ENCODE results near the gene DPM3. TPM values are rescaled to one million over a fixed set of nuclear protein-coding genes. Genes with fewer than 3 reads are reported as not detected.
"Not testable (repeated sequence)": the region's sequence is repeated elsewhere in the genome, so short reads cannot be mapped to it uniquely, and the experiment has no call there.

DPM3 gene
- total and polyA plus RNA-seq, 3 donors from 2014 or later: 69.9 to 104 (median 77.7) TPM

GRCh38 chr1:155160128-155160527 is 19.8 kb upstream of the DPM3 start:
- Histone ChIP-seq H3K4me3 (no peak overlapping the region), H3K27me3 (no peaks in the 10 kb centered on the region), H3K27ac (no peak overlapping the region), H3K4me1 (no peaks in the 10 kb centered on the region), H3K9me3 (no peaks in the 10 kb centered on the region), H3K36me3 (ENCODE audit: low read depth, missing control alignments) (no peaks in the 10 kb centered on the region)
- no peak for TF ChIP-seq CTCF (IDR thresholded peaks at IDR 0.05)
- TF ChIP-seq POLR2A (IDR thresholded peaks at IDR 0.05): no peak
- intact Hi-C loops (cut with DNase I; ENCODE audit: low total_unique reads): no loop called here
- WGBS, 2 donors: 77 to 82% methylated on average over 8 of the region's 8 CpGs
- DNase-seq: no peak

GRCh38 chr1:155158991-155159390 is 18.7 kb upstream of the DPM3 start:
- no peaks in the 10 kb centered on the region for H3K4me1 ChIP-seq
- TF ChIP-seq CTCF (IDR thresholded peaks at IDR 0.05) (no peak), POLR2A (IDR thresholded peaks at IDR 0.05) (no peak)
- H3K4me3 ChIP-seq: no peak overlapping the region
- WGBS, 2 donors: 80 to 93% methylated on average over 1 of the region's 1 CpG
- intact Hi-C loops (cut with DNase I; ENCODE audit: low total_unique reads): no loop called here
- H3K27me3 ChIP-seq: no peaks in the 10 kb centered on the region
- H3K27ac ChIP-seq: no peak overlapping the region
- DNase-seq: no peak
- H3K36me3 ChIP-seq (ENCODE audit: low read depth, missing control alignments): no peaks in the 10 kb centered on the region
- H3K9me3 ChIP-seq: no peaks in the 10 kb centered on the region

GRCh38 chr1:155155996-155156643 is 15.8 kb upstream of the DPM3 start:
- H3K27me3 ChIP-seq; H3K27ac ChIP-seq; DNase-seq; H3K4me3 ChIP-seq; intact Hi-C loops (cut with DNase I; ENCODE audit: low total_unique reads); H3K9me3 ChIP-seq; H3K4me1 ChIP-seq; H3K36me3 ChIP-seq (ENCODE audit: low read depth, missing control alignments): not testable (repeated sequence)
- 74% methylated on average over 3 of the region's 3 CpGs for WGBS, 2 donors

- 88 to 92% methylated on average over 3 of the region's 3 CpGs for WGBS, 2 donors
- Histone ChIP-seq H3K4me1 (no peaks in the 10 kb centered on the region), H3K27ac (no peak overlapping the region), H3K9me3 (no peaks in the 10 kb centered on the region), H3K27me3 (no peaks in the 10 kb centered on the region), H3K36me3 (ENCODE audit: low read depth, missing control alignments) (no peaks in the 10 kb centered on the region), H3K4me3 (no peak overlapping the region)
- intact Hi-C loops (cut with DNase I; ENCODE audit: low total_unique reads): no loop called here
- DNase-seq: no peak
- no peak for TF ChIP-seq POLR2A (IDR thresholded peaks at IDR 0.05)
- TF ChIP-seq CTCF (IDR thresholded peaks at IDR 0.05): no peak
These were observed 5.2 kb upstream of the DPM3 start for GRCh38 chr1:155145491-155145890.

- no peak overlapping the region for H3K4me3 ChIP-seq
- no peak overlapping the region for H3K27ac ChIP-seq
- intact Hi-C loops (cut with DNase I; ENCODE audit: low total_unique reads): no loop called here
- no peak for DNase-seq
- 82 to 88% methylated on average over 7 of the region's 7 CpGs for WGBS, 2 donors
- peaks cover 12% of the 10 kb centered on the region for H3K4me1 ChIP-seq
- no peaks in the 10 kb centered on the region for H3K36me3 ChIP-seq (ENCODE audit: low read depth, missing control alignments)
- H3K27me3 ChIP-seq: no peaks in the 10 kb centered on the region
- TF ChIP-seq POLR2A (IDR thresholded peaks at IDR 0.05): no peak
- TF ChIP-seq CTCF (IDR thresholded peaks at IDR 0.05): no peak
- H3K9me3 ChIP-seq: no peaks in the 10 kb centered on the region
These were observed 1.4 kb upstream of the DPM3 start for GRCh38 chr1:155141749-155142148.

Measured in testis (tissue), 3 donors.